H1 (cell line): ENCODE data around the gene ATP2A3. TPM values are rescaled to one million over a fixed set of nuclear protein-coding genes. Genes with fewer than 3 reads are reported as not detected.

Experiments used
- CTCF ChIA-PET: fragments of 300-600 bp; sonication (Branson Sonifier 250); formaldehyde crosslinking; loops from one replicate; lab custom pipeline; 2021; ENCODE audit not compliant: partially characterized antibody; lab: Charles Lee
- POLR2A ChIA-PET: fragments of 300-600 bp; sonication (Branson Sonifier 250); formaldehyde crosslinking; loops from one replicate; lab custom pipeline; 2021; ENCODE audit warnings: inconsistent platforms; ENCODE audit not compliant: partially characterized antibody; lab: Charles Lee
- DNase-seq, 2 experiments: peaks; one replicate each; pipeline versions ENCODE4 v3.0.0 to v3.0.0-alpha.2; 2010 to 2022; ENCODE audit warnings: low spot score in 2 of 2, low read depth in 1 of 2, mixed read lengths in 1 of 2
- FAIRE-seq: peaks from 2 replicates; lab custom pipeline; 2011; peaks lifted over from hg19 to GRCh38; lab: Jason Lieb, UNC
- H2AFZ ChIP-seq: 2 replicates; pipeline ENCODE4 v1.8.1; 2012; ENCODE audit warnings: low read length, inconsistent platforms
- H2AK5ac ChIP-seq: 2 replicates; pipeline ENCODE4 v1.6.1; 2013; ENCODE audit warnings: low read depth, low read length
- H2BK120ac ChIP-seq: replicated peaks from 2 replicates; pipeline ENCODE3; 2013; ENCODE audit warnings: low read depth, low read length, inconsistent platforms
- H2BK12ac ChIP-seq: 2 replicates; pipeline ENCODE4 v1.6.1; 2013; ENCODE audit warnings: low read depth, low read length
- H2BK15ac ChIP-seq: 2 replicates; pipeline ENCODE4 v1.6.1; 2013; ENCODE audit warnings: low read length
- H2BK20ac ChIP-seq: 2 replicates; pipeline ENCODE4 v1.6.1; 2013; ENCODE audit warnings: low read length
- H2BK5ac ChIP-seq: 2 replicates; pipeline ENCODE4 v1.6.1; 2013; ENCODE audit warnings: low read depth, low read length
- H3K14ac ChIP-seq: 2 replicates; pipeline ENCODE4 v1.6.1; 2013; ENCODE audit warnings: inconsistent platforms; ENCODE audit not compliant: insufficient read length
- H3K18ac ChIP-seq: 2 replicates; pipeline ENCODE4 v1.6.1; 2013; ENCODE audit warnings: low read length; ENCODE audit errors: extremely low read depth
- H3K23ac ChIP-seq: 2 replicates; pipeline ENCODE4 v1.6.1; 2013; ENCODE audit warnings: inconsistent platforms; ENCODE audit not compliant: insufficient read length
- H3K23me2 ChIP-seq: 2 replicates; pipeline ENCODE4 v1.6.1; 2013; ENCODE audit warnings: low read depth, low read length
- H3K27ac ChIP-seq: 2 replicates; pipeline ENCODE4 v1.6.1; 2011; ENCODE audit warnings: low read depth, low read length, inconsistent platforms
- H3K27me3 ChIP-seq, 4 experiments: replicated peaks in 1 of 4; 1 replicate in 1 of 4; 2 replicates in 3 of 4; pipeline versions ENCODE4 v1.6.1 to v1.8.1; 2011 to 2013; ENCODE audit warnings: low read length in 3 of 4, mild to moderate bottlenecking in 3 of 4, inconsistent platforms in 2 of 4, mixed read lengths in 2 of 4, moderate library complexity in 1 of 4; ENCODE audit not compliant: control insufficient read depth in 3 of 4, insufficient read depth in 3 of 4; ENCODE audit errors: extremely low read depth in 1 of 4
- H3K36me3 ChIP-seq, 4 experiments: 2 replicates each; pipeline versions ENCODE4 v1.6.1 to v1.8.1; 2011 to 2013; ENCODE audit warnings: mild to moderate bottlenecking in 4 of 4, low read length in 3 of 4, moderate library complexity in 2 of 4, control low read depth in 1 of 4, inconsistent platforms in 1 of 4; ENCODE audit not compliant: insufficient read depth in 4 of 4, control insufficient read depth in 2 of 4
- H3K4ac ChIP-seq: replicated peaks from 2 replicates; pipeline ENCODE3; 2013; ENCODE audit warnings: low read length, low read depth, mixed read lengths, inconsistent platforms; ENCODE audit not compliant: insufficient read length
- H3K4me1 ChIP-seq, 4 experiments: replicated peaks in 1 of 4; 1 replicate in 1 of 4; 2 replicates in 3 of 4; pipeline versions ENCODE4 v1.6.1 to v1.8.1; 2011 to 2013; ENCODE audit warnings: low read length in 3 of 4, inconsistent platforms in 2 of 4, mixed read lengths in 1 of 4; ENCODE audit not compliant: insufficient read depth in 4 of 4, control insufficient read depth in 3 of 4
- H3K4me2 ChIP-seq, 2 experiments: 2 replicates each; pipeline versions ENCODE4 v1.6.1 to v1.8.1; 2011 to 2013; ENCODE audit warnings: low read depth in 2 of 2, low read length in 2 of 2, control low read depth in 1 of 2, inconsistent platforms in 1 of 2, mild to moderate bottlenecking in 1 of 2; ENCODE audit not compliant: insufficient read depth in 1 of 2
- H3K4me3 ChIP-seq, 4 experiments: fragments of 200-600, 300-600 bp in 1 of 4; sonication (generic), shearing (Covaris generic), sonication (Bioruptor Twin) in 1 of 4; 2 replicates each; pipeline versions ENCODE4 v1.5.1 to v1.8.1; 2011 to 2016; ENCODE audit warnings: low read length in 4 of 4, low read depth in 3 of 4, control low read depth in 2 of 4, inconsistent platforms in 2 of 4, mild to moderate bottlenecking in 2 of 4, mixed read lengths in 1 of 4, moderate library complexity in 1 of 4; ENCODE audit not compliant: insufficient read depth in 2 of 4; ENCODE audit errors: extremely low read depth in 1 of 4
- H3K56ac ChIP-seq: replicated peaks from 2 replicates; pipeline ENCODE3; 2013; ENCODE audit warnings: low read depth, mild to moderate bottlenecking, mixed read lengths, low read length, inconsistent platforms; ENCODE audit not compliant: insufficient read length
- H3K79me1 ChIP-seq: 2 replicates; pipeline ENCODE4 v1.6.1; 2013; ENCODE audit warnings: low read depth, low read length, control low read depth
- H3K79me2 ChIP-seq, 2 experiments: 2 replicates each; pipeline versions ENCODE4 v1.6.1 to v1.8.1; 2012 to 2013; ENCODE audit warnings: low read length in 2 of 2, mild to moderate bottlenecking in 2 of 2, inconsistent platforms in 1 of 2; ENCODE audit not compliant: insufficient read depth in 2 of 2, control insufficient read depth in 1 of 2
- H3K9ac ChIP-seq, 4 experiments: replicated peaks in 1 of 4; 1 replicate in 1 of 4; 2 replicates in 3 of 4; pipeline versions ENCODE4 v1.6.1 to v1.8.1; 2011 to 2013; ENCODE audit warnings: low read depth in 3 of 4, low read length in 3 of 4, control low read depth in 2 of 4, mild to moderate bottlenecking in 2 of 4, moderate library complexity in 2 of 4, inconsistent platforms in 1 of 4; ENCODE audit errors: extremely low read depth in 1 of 4
- H3K9me3 ChIP-seq, 2 experiments: 2 replicates each; pipeline versions ENCODE4 v1.6.1 to v1.8.1; 2012 to 2013; ENCODE audit warnings: mild to moderate bottlenecking in 2 of 2, moderate library complexity in 2 of 2, control low read depth in 1 of 2, inconsistent platforms in 1 of 2, low read depth in 1 of 2, low read length in 1 of 2, mixed read lengths in 1 of 2; ENCODE audit not compliant: insufficient read depth in 2 of 2
- H4K20me1 ChIP-seq, 2 experiments: replicated peaks in 1 of 2; 2 replicates each; pipeline versions ENCODE3 to v1.8.1; 2011 to 2013; ENCODE audit warnings: inconsistent platforms in 2 of 2, low read length in 2 of 2, mild to moderate bottlenecking in 1 of 2; ENCODE audit not compliant: insufficient read depth in 2 of 2, control insufficient read depth in 1 of 2
- H4K5ac ChIP-seq: 2 replicates; pipeline ENCODE4 v1.6.1; 2013; ENCODE audit warnings: low read length, low read depth, mixed read lengths, inconsistent platforms; ENCODE audit not compliant: insufficient read length
- H4K8ac ChIP-seq: 2 replicates; pipeline ENCODE4 v1.8.0; 2013; ENCODE audit warnings: mild to moderate bottlenecking, moderate library complexity, low read length, inconsistent platforms; ENCODE audit not compliant: insufficient read depth; ENCODE audit errors: extremely low read depth
- H4K91ac ChIP-seq: replicated peaks from 2 replicates; pipeline ENCODE3; 2013; ENCODE audit warnings: low read length, mixed read lengths, inconsistent platforms; ENCODE audit not compliant: insufficient read length
- ASH2L ChIP-seq: fragments of 200-600, 300-600 bp; sonication (generic); IDR thresholded peaks from one replicate; pipeline ENCODE4 v1.7.1; 2017; ENCODE audit warnings: low read length
- ATF2 ChIP-seq: IDR thresholded peaks from 2 replicates; pipeline ENCODE4 v1.6.1; 2012; ENCODE audit warnings: low read length, inconsistent platforms
- EGR1 ChIP-seq: IDR thresholded peaks from 2 replicates; pipeline ENCODE4 v1.6.1; 2011; ENCODE audit warnings: low read depth, low read length, borderline replicate concordance
- KDM4A ChIP-seq: IDR thresholded peaks from one replicate; pipeline ENCODE4 v1.7.1; 2012; ENCODE audit warnings: low read depth, mild to moderate bottlenecking, moderate library complexity, low read length, inconsistent platforms; ENCODE audit not compliant: severe bottlenecking
- MAX ChIP-seq: IDR thresholded peaks from 2 replicates; pipeline ENCODE4 v1.6.1; 2012; ENCODE audit warnings: inconsistent platforms
- TCF12 ChIP-seq: IDR thresholded peaks from 2 replicates; pipeline ENCODE4 v1.6.1; 2011; ENCODE audit warnings: low read depth, mild to moderate bottlenecking, low read length
- WGBS, 2 experiments: shearing (Covaris generic) in 1 of 2; methylation state at CpG; one replicate each; pipeline versions ENCODE4 v1.1.6 to v1.1.7; 2013 to 2015; ENCODE audit warnings: low lambda C conversion rate in 2 of 2, mixed read lengths in 2 of 2, inconsistent platforms in 1 of 2, low coverage in 1 of 2, missing lambda C conversion rate in 1 of 2; ENCODE audit not compliant: insufficient replicate concordance in 2 of 2, insufficient coverage in 1 of 2, insufficient read length in 1 of 2; ENCODE audit errors: extremely low coverage in 1 of 2, missing lambda C conversion rate in 1 of 2; 5-methylcytosine and 5-hydroxymethylcytosine counted together
- polyA plus RNA-seq, 7 experiments: library from polyadenylated mRNA; depleted of rRNA in 3 of 7; stranded (reverse) in 5 of 7; unstranded in 2 of 7; fragments of >200 nt in 5 of 7; fragments of 200-250 nt in 2 of 7; gene quantifications; 1 replicate in 5 of 7; 2 replicates in 1 of 7; 4 replicates in 1 of 7; pipeline versions ENCODE4 v1.2.1 to v1.2.3, GENCODE V29; 2011 to 2013; ENCODE audit warnings: missing spikeins in 2 of 7, mixed read lengths in 2 of 7
- total RNA-seq: library from RNA; stranded (reverse); fragmentation: NEBNext Ultra II Directional; extraction: Animal tissue kit (Norgen Biotek cat#: 25700); gene quantifications from 2 replicates; pipeline ENCODE4 v1.2.1, GENCODE V29; 2021

ATP2A3 gene
- total and polyA plus RNA-seq, 2 of the 8 experiments (the other 6 are each of a cell fraction or from before 2014, with no cell fraction given) = 18.4 to 32.5 TPM

- Histone ChIP-seq H4K5ac (no peak overlapping the region), H2BK15ac (peak overlapping the region; percentile 99; the same call in 1 of the 2 replicates), H3K4me3 (peak overlapping the region; percentile 52 to 82 (median 63)), H3K56ac (peak overlapping the region; percentile 14), H3K14ac (no peak overlapping the region), H2AFZ (no peak overlapping the region), H3K36me3 (no peaks in the 10 kb centered on the region), H3K18ac (peak overlapping the region; percentile 83), H3K4ac (no peak overlapping the region), H2AK5ac (no peak overlapping the region), H4K91ac (peak overlapping the region; percentile 44), H3K9me3 (no peaks in the 10 kb centered on the region), H3K23ac (no peak overlapping the region), H2BK120ac (no peak overlapping the region), H4K20me1 (peaks cover 3 to 8% of the 10 kb centered on the region in 2 experiments), H3K4me1 (peaks cover 6 to 34% (median 24%) of the 10 kb centered on the region in 4 experiments), H3K27me3 (peaks cover 0 to 6% (median 1%) of the 10 kb centered on the region in 4 experiments; a peak in 3 of 7 replicates), H2BK20ac (no peak overlapping the region; the same call in 1 of the 2 replicates), H3K9ac (peak overlapping the region in 3 of 4 experiments; percentile 42 to 64 (median 52); a peak in 4 of 7 replicates), H3K79me2 (no peaks in the 10 kb centered on the region; a peak in 1 of 4 replicates), H2BK12ac (peak overlapping the region; percentile 95; the same call in 1 of the 2 replicates), H3K27ac (no peak overlapping the region), H3K79me1 (peaks cover 4% of the 10 kb centered on the region; the same call in 1 of the 2 replicates), H3K4me2 (peak overlapping the region; percentile 77 to 90), H3K23me2 (peaks cover 15% of the 10 kb centered on the region; the same call in 1 of the 2 replicates), H2BK5ac (peak overlapping the region; percentile 81; the same call in 1 of the 2 replicates), H4K8ac (no peak overlapping the region)
- ChIA-PET POLR2A (interaction anchor here (0.6 to 3.5 kb wide), 5 partner anchors 11 to 204 kb away, joined by 3 to 22 read pairs (median 3); no protein-coding TSS in a partner anchor), CTCF (interaction anchor here (1.2 to 3.8 kb wide), 4 partner anchors 9 to 48 kb away, joined by 4 to 17 read pairs (median 8); partner anchors contain the start of gene NCBP3)
- WGBS, 2 experiments = 1% methylated on average over 22 of the region's 96 CpGs; no CpG with 5 or more reads in 1 of the 2 experiments
- FAIRE-seq (no peak), DNase-seq (peak in 1 of 2 experiments; percentile 77)
- peak; percentile 37 for TF ChIP-seq ASH2L
- no peak for TF ChIP-seq TCF12
- TF ChIP-seq KDM4A = peak; percentile 80
- no peak for TF ChIP-seq EGR1
- peak; percentile 72 for TF ChIP-seq MAX
- TF ChIP-seq ATF2 = no peak
Observed at GRCh38 chr17:3892095-3892998, 71.9 kb downstream of the ATP2A3 start.
